GM19035 (cell line): ENCODE data around the gene TOM1.
A peak's percentile ranks its signal among the peaks of the same experiment; 100 is the strongest.
"Not testable (repeated sequence)": the region's sequence is repeated elsewhere in the genome, so short reads cannot be mapped to it uniquely, and the experiment has no call there.

Source experiments
- ATAC-seq: cut with Tn5 transposase; IDR thresholded peaks from one replicate; pipeline ENCODE4 v1.9.1; 2021; ENCODE audit not compliant: unreplicated experiment

TOM1 gene

DNA sequence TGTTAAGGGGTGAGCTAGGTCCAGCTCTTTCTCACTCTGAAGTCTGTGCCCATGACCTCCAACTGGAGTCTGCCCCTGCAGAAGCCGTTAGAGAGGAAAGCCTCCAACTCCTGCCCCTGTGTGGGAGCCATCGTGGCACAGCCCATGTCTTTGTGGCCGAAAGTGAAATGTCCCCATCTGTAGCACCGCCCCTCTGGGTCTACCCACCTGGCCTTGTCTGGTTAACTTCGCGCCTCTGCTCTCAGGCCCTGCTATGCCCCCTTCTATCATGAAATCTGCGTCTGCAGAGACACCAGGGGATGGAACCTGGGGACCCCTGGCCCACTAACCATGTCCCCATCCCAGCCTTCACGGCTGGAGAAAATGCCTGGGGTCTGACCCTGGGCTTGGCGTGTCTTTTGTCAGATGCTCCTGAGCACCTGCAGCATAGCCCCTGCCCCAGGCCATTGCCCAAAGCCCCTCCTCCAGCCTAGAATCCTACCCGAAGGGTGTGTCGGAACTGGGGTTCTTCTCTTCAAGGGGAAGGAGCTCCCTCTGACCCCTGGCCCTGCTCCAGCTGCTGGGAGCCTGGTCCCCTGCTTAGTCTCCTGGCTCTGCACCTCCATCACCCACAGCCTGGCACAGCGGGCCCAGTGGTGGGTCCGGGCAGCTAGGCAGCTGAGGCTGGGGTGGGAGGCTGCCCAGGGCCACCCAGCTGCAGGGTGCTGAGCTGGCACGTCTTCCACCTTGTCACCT lies 45.4 kb downstream of the TOM1 start:
- no peak for ATAC-seq

DNA sequence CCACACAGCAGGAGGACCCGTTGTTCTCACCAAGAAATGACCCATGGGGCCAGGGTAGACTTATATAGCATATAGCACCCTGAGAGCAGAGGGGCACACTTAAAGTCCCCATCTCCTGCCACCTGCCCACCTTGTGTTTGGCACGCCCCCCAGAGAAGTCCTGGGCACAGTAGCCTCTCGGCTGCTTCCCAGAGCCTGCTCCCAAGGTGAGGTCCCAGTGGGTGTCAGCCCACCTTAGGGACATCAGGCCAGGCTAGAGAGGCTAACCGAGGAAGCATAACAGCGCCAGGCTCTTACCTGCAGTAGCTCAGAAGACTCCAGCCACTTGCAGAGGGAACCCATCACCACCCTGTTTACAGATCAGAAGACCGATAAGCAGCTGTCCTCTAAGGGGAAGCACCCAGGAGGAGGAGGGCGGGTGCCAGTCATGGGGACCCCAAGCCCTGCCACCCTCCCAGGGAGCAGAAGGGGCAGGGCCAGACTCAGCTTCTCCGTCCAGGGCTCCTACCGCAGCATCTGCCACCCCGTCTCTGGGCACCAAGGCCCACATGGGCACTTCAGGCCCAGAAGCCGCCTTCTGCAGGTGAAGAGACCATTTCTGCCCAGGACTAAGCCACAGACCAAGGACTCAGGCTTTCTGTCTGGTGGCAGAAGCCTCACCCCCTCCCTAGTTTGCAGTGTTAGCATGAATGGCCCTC lies 46.3 kb downstream of the TOM1 start:
- no peak for ATAC-seq

DNA sequence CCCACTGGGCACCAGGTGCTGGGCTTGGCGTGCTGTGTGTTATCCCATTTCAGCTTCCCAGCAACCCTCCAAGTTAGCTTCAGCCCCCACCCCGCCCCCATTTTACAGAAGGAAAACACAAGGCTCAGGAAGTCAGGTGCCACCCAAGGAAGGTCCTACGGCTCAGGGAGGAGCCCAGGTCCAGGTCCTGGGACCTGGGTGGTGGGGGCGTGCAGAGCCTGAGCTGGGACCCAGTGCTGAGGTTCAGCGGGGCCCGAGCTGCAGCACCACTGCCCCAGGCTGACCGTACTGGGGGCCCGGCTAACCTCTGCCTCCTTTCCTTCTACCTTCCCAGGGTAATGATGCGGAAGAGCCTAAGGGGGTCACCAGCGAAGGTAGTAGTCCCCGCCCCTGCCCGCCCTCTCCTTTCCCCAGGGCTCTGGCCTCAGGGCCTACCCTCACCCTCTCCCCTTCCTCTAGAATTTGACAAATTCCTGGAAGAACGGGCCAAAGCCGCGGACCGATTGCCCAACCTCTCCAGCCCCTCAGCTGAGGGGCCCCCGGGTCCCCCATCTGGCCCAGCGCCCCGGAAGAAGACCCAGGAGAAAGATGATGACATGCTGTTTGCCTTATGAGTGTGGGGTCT lies 47.0 kb downstream of the TOM1 start:
- ATAC-seq = no peak

DNA sequence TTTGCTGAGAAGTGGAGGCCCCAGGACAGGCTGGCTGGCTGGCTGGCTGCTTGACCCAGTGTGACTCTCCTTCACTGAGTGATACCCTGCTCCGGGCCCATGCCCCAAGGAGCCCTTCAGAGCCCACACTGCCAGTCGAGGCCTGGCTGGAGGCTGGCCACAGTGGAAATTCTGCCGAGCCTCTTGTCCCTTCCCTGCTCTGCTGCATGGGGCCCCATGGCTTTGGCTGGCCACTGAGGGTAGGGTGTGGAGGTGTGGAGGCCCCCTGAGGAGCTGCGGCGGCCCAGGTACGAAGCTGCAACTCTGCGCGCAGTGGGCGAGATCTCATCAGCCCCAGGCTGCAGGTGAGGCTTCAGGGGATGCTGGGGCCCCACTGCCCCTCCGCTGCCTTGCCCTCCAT lies 47.8 kb downstream of the TOM1 start:
- no peak for ATAC-seq

DNA sequence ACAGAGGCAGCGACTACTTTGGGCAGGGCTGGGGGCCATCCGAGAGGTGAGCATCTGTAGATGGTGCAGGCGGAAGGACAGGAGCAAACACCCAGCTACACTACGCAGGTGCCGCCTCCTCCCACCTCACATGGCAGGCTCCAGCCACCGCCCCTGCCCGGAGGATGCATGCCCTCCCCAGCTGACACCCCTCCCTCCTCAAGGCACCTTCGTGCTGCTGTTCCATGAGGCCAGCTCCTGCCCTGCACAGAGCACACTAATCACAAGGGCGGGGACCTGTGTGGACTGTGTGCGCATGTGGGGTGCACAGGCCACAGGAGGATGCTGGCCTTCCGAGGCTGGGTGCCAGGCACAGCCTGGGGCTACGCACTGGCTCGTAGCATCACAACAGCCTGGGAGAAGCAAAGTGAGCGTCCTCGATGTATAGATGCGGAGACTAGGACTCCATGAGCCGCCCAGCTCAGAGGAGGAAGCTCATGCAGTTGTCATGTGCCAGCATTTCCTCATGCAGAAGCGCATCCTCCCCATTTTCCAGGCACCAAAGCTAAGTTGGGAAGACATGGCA lies 48.4 kb downstream of the TOM1 start:
- ATAC-seq = no peak

DNA sequence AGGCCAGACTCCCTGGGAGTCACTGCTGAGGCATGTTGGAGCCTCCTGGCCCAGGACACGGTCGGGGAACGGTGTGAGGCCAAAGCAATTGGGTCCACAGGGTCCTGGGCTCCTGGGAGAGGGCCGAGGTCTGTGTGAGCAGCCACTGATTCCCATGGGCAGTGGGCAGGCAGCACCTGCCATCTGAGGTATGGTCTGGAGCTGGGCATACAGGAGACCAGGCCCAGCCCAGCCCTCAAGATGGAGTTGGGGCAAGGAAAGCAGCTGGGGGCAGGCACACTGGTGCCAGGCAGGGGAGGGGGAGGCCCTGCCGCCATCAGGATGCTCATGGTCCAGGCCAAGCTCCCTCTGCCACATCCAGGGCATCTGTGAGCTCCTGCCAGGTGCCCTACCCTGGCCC lies 49.0 kb downstream of the TOM1 start:
- ATAC-seq = no peak

DNA sequence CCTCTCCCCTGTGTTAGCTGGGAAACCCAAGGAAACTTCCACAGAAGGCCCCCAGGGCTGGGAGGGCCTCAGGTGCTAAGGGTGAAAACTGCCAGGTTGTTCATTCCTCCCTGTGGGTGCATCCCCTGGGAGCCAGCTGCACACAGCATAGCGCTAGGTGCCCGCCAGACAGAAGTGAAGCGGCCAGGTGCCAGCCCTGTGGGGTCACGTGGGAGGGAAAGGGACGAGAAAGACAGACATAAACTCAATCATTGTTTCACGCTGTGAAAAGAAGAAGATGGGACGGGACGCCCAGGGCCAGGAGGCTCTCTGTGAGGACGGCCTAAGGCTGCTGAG lies 49.6 kb downstream of the TOM1 start:
- no peak for ATAC-seq

DNA sequence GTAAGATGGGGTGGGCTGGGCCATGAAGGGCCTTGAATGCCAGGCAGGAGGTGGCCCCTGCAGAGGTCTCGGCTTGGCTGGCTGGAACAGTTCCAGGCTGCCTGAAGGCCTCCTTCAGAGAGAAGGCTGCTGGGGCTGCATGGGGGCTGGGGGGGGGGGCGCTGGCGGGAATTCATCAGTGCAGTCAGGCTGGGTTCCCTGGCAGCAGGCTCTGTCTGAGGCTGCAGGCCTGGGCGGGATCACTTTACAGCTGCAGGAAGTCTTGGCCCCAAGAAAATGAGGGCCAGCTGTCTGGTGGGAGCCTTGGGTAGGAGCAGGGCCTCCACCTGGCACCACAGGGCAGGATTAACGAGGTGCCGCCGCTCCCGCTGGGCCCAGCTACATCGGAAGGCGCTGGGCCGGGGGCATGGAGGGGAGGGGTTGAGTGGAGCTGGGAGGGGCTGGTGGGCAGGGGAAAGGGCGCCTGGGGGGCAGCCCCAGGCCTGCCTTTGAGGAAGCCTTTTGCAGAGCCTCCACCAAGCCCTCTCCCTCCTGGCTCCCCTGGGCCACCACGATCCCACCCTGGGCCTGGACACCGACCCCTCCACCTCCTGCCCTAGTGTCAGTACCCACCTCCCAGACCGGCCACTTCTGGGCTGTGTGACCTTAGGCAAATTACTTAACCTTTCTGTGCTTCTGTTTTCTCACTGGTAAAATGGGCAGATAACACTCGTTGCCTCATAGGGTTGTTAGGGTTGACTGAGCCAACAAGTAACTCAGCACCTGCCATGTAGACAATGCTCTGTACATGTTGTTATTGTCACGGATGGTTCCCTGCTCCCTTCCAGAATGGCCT lies 50.2 kb downstream of the TOM1 start:
- no peak for ATAC-seq

DNA sequence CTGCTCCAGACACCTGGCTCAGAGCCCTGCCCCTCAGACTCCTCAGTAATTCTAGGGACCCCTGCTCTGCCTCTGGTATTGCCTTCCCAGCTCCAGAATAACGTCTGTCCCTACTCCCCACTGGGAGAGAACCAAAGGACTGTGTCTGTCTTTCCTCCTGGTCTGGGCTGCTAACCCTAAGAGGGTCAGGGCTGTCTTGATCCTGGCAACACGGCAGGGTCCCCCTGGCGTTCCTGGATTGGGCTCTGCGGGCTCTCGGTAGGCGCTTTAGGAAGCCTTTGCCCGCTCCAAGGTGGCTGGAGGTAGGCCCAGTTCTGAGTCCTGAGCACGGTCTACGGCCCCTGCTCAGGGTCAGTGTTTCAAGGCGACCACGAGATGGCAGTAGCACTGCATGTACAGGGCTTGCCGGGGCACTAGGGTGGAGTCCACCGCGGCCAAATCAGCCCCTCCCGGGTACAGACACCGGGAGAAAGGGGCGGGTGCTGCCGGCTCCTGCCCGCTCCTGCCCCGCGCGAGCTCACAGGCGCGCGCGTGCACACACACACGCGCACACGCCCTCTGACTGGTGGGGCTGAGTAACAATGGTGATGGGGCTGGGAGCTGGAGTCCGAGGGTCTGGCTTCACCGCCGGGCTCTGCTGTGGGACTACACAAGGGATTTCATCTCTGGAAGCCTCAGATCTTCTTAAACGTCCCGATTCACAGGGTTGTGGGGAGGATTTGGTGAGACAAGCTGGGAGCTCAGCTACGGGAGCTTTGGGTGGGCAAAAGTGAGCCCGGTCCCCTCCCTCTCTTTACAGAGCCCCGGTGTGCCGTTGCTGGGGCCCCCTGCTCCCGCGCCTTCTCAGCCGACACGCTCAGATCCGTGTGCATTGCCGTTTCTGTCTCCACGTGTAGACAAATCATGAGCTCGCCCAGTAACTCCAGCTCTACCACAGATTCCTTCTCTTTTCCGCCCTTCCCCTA lies 51.1 kb downstream of the TOM1 start:
- peak; percentile 76 for ATAC-seq

DNA sequence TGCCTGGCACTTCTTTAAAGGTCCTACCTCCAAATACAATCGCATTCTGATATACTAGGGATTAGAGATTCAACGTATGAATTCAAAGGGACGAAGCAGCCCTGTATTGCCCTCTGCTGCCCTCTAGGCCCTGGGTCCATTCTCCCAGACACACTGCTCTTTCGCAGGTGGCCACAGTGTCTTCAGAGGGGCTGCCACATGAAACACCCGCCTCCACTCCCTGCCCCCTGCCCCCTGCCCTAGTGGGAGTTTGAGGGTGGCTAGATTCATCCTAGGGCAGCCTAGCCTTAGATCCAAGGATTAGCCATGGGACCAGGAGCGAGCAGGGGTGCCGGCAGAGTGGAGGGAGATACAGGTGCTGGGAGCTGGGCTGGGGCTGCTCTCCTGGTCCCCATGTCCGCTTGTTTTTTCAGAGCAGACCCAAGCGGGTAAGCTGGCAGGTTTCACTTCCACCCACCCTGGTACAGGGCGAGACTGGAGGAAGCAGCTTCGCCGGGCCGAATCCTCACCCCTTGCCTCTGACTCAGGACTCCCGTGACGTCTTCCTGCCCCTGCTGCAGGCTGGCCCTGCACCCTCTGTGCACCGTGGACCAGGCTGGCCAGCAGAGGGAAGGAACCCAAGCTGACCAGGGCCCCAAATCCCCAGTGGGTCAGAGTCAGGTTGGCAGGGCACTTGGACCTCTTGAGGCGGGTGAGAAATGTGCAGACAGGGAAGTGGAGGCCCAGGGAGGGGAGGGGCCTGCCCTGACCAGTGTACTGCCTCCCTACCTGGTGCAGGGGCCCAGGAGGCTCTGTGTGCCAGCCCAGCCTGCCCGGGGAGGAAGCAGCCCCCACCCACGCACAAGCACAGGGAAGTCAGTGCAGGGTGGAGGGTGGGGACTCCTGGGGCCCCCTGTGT lies 52.8 kb downstream of the TOM1 start:
- ATAC-seq = no peak

DNA sequence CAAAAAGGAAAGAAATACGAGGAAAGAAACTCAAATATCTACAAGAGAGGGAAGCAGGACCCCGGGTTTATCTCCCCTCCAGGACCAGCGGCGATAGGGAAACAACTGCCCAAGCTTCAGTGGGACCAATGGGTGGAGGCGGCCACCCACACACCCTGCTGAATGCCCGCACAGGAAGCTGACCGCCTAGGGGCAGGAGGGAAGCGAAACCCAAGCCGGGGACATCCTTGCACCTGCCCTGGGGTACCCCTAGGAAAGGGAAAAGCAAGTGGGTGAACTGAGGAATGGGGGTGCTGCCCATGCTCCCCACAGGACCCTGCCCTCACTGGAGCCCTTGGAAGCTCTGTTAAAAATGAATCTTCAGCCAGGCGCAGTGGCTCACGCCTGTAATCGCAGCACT lies 53.6 kb downstream of the TOM1 start:
- ATAC-seq = no peak

DNA sequence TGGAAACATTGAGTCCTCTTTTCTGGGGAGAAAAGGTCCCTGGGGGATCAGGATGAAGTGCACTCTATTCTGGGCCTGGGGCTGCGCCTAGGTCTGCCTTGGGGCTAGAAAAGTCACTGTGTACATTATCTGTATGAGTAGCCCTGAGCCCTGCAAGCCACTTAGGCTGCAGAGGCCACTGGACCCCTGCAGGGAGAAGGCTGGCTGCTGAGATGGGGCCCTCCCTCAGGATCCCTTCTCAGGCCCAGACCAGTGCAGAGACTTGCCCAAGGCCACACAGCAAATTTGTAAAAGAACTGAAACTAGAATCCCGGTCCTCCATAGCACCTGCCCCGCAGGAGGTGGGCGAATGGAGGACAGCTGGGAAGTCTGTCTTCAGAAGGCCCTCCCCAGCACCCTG lies 54.4 kb downstream of the TOM1 start:
- no peak for ATAC-seq

DNA sequence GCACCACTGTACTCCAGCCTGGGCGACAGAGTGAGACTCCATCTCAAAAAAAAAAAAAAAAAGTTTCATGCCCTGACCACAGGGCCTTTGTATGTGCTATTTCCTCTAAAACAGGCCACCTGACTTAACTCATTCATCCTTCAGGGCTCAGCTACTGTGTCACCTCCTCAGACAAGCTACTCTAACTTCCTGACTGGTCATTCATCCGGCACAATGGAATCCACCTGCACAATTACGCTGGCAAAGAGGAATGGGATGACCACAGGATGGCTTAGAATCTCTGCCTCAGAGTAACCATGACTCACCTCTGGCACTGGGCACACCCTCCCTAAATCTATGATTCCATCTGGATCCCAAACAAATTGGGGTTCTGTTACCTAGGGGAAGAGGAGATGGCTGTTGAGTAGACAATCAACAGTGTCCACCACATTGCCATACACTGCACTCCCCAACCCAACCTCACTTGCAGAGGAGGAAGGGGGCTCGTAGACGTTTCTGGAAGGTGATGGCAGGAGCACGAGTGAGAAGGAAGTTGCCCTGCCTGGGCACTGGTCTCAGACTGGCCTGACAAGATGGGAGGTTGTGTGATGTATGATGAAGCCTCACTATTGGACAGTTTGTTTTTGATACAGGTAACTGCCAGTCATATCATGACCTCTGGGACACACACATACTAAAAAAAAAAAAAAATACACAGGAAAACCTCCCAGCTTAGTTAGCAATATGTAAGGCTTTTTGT lies 58.4 kb downstream of the TOM1 start:
- ATAC-seq = no peak

DNA sequence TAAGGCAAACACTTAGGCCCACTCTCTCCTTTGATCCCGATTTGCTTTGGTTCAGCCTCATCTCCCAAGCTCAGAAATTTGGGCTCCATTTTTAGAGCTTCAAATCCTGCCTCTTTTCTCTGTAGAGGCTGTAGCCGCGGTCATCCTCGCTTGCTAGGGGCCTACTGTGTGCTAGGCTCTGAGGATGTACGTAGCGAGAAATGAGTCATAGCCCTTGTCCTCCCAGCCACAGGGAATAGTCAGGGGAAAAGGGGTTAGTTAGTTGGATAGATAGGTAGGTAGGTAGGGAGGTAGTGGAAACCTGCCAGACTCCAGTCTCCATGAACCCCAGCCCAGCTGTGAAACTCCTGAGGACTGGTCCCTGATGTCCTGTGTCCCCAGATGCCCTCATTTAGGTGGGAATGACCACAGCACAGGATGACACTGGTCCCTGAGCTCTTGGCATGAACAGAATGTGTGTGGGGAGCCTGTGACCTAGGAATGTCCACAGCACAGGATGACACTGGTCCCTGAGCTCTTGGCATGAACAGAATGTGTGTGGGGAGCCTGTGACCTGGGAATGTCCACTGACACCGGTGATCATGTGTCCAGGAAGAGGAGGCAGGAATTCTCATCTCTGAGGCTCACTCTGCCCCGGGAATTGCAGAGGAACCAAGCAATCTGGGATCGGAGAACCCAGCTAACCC lies 59.8 kb downstream of the TOM1 start:
- ATAC-seq = no peak

DNA sequence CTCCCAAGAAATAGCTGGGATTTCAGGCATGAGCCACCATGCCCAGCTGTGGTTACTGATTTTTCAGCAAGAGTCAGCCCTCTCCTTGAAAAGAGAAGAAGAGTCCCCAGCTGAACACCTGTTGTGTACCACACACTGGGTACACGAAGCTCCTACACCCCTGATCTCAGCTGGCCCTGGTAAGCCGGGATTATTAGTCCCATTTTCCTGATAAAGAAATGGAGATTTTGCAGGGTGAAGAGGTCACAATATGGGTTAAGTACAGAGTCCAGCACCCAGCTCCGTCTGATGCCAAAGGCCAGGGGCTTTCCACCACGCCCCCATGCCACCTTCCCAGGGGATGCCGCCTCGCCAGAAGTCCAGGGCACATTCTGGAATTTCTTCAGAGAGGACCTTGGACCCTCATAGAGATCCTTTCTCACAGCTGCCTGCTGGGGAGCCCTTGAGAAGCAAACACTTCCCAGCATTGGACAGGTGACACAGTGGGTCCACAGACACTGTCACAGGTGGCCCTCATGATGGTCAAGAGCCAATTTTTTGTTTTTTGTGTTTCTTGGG lies 61.4 kb downstream of the TOM1 start:
- ATAC-seq = no peak

DNA sequence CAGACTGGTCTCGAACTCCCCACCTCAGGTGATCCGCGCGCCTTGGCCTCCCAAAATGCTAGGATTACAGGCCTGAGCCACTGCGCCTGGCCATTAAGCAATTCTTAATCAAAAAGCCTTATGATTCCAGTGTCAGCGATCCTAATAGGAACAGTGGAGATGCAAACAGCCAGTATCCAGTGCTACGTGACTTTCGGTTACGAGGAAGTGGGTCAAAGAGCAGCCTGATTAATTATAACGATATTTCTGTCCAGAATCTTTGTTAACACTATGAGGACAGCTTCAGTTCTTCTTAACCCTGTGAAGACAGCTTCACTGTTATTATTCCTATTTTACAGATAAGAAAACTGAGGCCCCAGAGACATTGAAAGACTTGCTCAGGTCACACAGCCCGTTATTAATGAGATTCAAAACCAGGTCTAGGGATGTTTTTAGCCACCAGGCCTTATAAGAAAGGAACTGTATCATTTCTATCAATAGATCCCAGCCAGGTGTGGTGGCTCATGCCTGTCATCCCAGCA lies 63.9 kb downstream of the TOM1 start:
- ATAC-seq = no peak

DNA sequence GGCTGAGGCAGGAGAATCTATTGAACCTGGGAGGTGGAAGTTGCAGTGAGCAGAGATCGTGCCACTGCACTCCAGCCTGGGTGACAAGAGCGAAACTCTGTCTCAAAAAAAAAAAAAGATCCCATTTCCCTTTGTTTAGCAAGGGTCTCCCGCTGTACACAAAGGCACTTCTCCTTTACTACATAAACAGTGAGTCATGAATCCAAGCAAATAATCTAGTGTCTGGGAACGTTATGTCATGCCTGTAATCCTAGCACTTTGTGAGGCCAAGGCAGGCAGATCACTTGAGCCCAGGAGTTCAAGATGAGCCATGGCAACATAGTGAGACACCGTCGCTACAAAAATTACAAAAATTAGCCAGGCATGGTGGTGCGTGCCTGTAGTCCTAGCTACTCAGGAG lies 64.5 kb downstream of the TOM1 start:
- ATAC-seq = not testable (repeated sequence)
